Astrocyte of the cerebellum (primary cell): ENCODE data around the gene PDE2A.

Source experiments
- DNase-seq: peaks from one replicate; pipeline ENCODE4 v3.0.0-alpha.2; 2011; ENCODE audit warnings: low read depth
- H3K4me3 ChIP-seq: 2 replicates; pipeline ENCODE4 v1.5.1; 2011; ENCODE audit warnings: mild to moderate bottlenecking, low read depth, low read length, moderate library complexity
- CTCF ChIP-seq: IDR thresholded peaks from 2 replicates; pipeline ENCODE4 v1.5.1; 2012; ENCODE audit warnings: low read length, low read depth, moderate library complexity, mild to moderate bottlenecking; ENCODE audit errors: missing control alignments
- in situ Hi-C: cut with HindIII; loops from 2 replicates; pipeline ENCODE4 v1.10.0; 2017; ENCODE audit warnings: low sequenced_read_pairs

Gene PDE2A

DNA sequence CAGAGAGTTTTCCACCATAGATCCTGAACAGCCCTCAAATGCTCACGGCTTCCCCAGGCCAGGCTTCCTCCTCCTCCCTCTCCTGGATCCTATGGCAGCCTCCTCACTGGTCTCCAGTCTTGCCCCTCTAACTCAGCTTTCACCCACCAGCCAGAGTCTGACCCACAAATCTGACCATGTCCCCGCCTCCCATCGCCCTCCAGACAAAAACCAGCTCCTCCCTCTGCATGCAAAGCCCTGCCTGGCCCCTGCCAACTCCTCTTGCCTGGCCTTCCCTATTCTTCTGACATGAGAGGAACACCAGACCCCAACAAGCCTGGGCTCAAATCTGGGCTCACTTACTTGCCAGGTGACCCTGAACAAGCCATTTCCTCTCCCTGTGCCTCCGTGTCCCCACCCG, 32.4 kb upstream of the PDE2A start:
- TF ChIP-seq CTCF: no peak

DNA sequence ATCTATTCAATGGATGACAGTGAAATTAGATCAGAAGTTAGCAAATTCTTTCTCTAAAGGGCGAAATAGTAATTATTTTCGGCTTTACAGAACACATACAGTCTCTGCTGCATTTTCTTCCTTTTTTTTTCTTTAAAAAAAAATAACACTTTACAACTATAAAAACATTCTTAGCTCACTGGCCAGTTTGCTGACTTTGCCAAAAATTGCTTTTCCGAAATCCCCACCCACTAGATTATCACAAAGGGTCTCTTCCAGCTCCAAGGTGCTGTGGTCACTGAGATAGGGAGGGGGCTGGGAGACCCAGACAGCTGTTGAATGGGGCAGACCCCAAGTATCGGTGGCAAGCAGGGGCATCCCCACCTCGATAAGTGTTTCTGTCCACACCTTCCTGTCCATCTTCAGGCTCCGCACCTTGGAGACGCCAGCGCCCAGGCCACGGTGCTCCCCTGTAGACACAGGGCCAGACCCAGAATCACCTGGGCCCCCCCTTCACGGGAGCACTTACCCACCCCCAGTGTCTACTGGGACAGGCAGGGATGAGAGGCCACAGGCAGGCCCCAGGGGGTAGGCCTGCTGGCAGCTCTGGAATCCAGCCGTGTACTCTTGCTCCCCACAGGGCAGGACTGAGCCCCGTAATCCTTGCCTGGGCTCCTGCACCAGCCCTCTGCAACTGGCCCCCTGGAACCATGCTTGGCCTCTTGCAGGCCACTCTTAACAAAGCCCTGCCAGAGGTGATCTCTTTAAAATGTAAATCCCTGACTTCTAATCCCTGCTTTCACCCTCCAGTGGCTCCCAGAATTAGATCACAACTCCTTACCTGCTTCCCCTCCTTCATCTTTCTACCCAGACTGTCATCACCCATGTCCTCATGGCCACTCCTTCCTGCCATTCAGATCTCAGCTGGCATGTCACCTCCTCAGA, 31.5 kb upstream of the PDE2A start:
- no peak overlapping the region for H3K4me3 ChIP-seq
- no peak for TF ChIP-seq CTCF
- no peak for DNase-seq
- in situ Hi-C loops: no loop called here

More for the DNA sequence above, 32.4 kb upstream of the PDE2A start:
- in situ Hi-C loops: no loop called here
- DNase-seq: no peak
- no peak overlapping the region for H3K4me3 ChIP-seq

GRCh38 chr11:72704783-72705265, 30.6 kb upstream of the PDE2A start:
- TF ChIP-seq CTCF: no peak
- no peak for DNase-seq
- no peak overlapping the region for H3K4me3 ChIP-seq
- in situ Hi-C loops: no loop called here

GRCh38 chr11:72704028-72704782, 30.0 kb upstream of the PDE2A start:
- H3K4me3 ChIP-seq: no peak overlapping the region
- in situ Hi-C loops: no loop called here
- DNase-seq: no peak
- TF ChIP-seq CTCF: peak; percentile 7

- H3K4me3 ChIP-seq: no peak overlapping the region
- no peak for DNase-seq
- in situ Hi-C loops: no loop called here
- no peak for TF ChIP-seq CTCF
Observed at GRCh38 chr11:72703267-72704008, 29.2 kb upstream of the PDE2A start.
